ENCODE results near the gene IDH3A. TPM values are rescaled to one million over a fixed set of nuclear protein-coding genes. Genes with fewer than 3 reads are reported as not detected.
"Not testable (repeated sequence)": the region's sequence is repeated elsewhere in the genome, so short reads cannot be mapped to it uniquely, and the experiment has no call there.

IDH3A gene
- total RNA-seq, 1 donor from 2014 or later, result 96.3 TPM

DNA sequence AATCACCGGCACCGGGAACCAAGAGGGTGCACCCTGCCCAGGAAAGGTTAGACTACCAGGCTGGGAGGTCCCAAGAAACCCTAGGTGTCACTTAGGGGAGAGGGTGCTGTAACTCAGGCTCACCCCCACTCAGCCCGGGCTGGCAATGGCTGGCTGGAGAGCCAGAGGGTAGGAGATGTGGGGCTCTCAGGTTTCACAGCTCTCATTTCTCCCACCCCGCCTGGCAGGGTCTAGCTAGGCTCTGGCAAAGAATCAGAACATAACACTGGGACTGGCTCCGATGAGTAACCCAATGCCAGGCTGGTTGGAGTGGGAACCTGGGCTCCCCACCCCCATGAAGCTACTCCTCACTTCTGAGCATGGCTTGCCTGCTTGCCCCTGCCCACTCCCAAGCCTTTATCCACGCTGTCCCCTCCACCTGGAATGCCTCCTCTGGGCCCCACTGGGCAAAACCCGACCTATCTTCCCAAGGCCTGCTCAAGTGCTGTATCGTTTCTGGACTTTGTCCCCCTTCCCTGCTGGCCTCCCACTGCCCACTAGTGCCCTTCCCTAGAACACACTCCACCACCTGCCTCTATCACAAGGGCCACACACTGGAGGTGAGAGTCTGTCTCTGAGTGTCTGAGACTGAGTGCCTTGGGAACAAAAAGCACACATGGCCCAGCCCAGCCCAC, 19.9 kb upstream of the IDH3A start:
- no peak for DNase-seq (ENCODE audit: low read depth)

DNA sequence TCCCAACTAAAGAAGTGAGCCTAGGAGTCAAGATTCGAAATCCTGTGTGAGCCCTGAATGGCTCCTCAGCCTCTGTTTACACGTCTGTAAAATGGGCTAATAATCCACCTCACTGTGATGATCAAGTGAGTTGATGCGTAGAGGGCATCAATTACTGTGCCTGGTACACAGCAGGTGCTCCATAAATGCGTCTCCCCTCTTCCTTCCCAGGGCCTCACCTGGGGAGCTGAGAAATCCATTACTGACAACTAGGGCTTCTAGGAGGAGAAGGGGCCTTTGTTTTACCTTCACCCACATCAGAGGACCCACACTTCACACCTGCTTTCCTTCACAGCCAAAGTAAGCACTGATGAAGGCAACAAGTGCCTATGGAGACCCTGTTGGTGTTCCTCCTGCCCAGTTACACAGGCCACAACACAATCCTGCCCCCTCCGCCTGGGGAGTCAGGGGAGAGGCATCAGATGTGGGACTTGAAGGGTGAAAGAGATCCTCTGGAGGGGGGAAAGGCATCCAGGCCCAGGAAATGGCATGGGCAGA, 19.3 kb upstream of the IDH3A start:
- no peak for DNase-seq (ENCODE audit: low read depth)

DNA sequence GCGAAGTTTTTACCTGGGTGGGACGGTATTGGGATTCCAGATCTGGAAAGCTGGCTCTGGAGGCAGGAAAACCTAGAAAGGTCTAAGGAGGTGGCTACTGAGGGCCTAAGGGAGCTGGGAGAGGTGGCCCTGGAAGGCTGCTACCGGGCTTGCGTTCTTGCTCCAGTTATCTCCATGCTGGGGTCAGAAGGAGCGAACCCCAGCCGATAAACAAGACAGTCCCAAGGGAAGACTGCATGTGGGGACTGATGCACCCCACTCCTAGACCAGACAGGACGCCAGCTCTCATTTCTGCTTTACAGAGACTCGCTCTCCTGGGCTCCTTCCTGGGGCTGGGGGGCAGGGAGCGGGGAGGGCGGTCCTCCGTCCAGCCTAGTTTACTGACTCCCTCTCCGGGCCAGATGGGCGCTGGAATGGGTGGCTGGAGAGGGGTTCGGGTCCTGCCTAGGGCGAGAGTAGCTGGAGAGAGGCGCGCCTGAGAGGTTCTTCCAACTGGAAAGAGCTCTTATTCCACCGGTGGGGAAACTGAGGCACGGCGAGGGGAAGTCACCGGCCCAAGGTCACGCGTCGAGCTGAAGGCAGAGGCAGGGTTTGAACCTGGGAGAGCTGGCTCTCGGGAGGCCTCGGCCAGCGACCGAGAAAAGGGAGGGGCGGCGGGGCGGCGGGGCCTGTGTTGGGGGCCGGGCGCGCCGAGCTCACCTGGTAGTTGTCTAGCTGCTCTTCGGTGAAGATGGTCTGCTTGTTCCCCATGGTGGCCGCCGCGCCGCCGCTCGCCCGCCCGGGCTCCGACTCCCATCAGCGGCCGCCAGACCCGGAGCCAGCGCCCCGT, 18.5 kb upstream of the IDH3A start:
- no peak for DNase-seq (ENCODE audit: low read depth)

DNA sequence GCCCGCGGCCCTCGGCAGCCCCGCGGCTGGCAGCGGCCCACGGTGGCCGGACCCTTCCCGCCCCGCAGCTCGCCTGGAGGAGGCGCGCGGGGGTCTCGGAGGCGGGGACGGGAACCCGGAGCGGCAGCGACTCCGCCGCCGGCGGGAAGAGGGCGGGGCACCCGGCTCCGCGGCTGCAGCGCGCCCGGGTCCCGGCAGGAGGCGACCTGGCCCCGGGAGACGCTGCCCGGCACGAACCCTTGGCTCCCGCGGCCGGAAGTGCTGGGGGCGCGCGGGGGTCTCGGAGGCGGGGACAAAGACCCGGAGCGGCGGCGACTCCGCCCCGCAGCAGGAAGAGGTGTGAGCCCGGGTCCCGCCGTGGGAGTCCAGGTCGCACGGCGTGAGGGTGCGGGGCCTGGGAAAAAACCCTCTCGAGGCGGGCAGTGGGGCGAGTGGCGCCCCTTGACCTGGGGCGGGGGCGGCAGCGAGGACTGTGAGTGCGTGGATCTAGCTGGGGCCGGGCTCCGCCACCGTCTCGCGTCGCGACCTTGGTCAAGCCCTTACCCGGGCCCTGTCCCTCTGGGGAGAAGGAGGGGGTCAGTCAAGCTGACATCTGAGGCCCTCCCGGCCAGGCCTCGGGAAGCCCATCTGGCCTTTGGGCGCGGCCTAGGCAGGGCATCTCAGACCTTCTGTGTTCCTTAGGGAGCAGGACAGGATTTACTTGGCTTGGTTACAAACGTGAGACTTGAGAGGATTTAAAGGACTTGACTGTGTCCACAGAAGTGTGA, 17.7 kb upstream of the IDH3A start, which contains the start of gene CIB2:
Gene CIB2, minus strand, starts transcription at position 151 of the 767 bp plus-strand sequence. CDS start 230 bp downstream, outside the sequence.
- DNase-seq (ENCODE audit: low read depth), result no peak

DNA sequence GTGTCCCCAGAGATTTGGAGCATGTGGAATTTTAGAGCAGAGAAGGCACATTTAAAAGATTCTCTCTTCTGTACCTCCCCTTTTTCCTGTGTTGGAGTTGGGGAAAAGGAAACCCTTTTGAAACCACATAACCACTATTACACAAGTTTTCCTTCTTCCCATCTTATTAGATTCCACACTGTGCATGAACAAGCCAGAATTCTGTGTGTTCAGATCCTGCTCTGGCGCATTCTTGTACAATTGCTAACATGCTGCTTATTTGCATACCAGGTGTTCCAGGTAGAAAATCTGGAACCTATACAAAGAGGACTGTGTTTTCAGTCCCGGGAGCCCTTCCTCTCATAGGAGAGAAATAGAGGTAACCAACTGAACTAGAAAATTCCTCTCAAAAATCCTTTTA, 15.4 kb upstream of the IDH3A start:
- peak; percentile 33 for DNase-seq (ENCODE audit: low read depth)

DNA sequence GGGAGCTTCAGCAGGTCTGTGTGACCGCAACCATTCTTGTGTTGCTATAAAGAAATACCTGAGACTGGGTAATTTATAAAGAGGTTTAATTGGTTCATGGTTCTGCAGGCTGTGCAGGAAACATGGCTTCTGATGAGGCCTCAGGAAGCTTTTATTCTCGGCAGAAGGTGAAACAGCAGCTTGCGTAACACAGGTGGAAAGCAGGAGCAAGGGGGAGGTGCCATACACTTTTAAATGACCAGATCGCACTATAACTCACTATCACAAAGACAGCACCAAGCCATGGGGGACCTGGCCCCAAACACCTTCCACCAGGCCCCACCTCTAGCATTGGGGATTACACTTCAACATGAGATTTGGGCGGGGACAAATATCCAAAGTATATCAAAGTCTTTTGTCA, 9.6 kb upstream of the IDH3A start:
- DNase-seq (ENCODE audit: low read depth), result no peak

DNA sequence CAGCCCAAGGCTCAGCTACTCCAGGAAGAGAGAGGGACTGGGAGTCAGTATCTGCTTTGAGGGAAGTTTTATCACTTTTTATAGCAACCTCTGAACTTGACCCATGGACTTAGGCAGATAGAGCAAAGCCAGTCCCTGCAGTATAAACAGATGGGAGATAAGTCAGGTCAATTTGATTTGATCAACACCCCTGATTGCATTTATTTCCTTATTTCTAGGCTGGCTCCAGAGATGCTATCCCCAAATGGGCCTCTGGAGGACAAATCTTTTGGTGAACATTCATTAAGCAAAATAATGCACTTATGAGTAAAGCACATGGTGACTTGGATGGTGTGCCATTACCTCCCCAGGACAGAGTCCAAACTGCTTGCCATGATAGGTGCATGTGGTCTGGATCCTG, 8.9 kb upstream of the IDH3A start:
- DNase-seq (ENCODE audit: low read depth), result no peak

DNA sequence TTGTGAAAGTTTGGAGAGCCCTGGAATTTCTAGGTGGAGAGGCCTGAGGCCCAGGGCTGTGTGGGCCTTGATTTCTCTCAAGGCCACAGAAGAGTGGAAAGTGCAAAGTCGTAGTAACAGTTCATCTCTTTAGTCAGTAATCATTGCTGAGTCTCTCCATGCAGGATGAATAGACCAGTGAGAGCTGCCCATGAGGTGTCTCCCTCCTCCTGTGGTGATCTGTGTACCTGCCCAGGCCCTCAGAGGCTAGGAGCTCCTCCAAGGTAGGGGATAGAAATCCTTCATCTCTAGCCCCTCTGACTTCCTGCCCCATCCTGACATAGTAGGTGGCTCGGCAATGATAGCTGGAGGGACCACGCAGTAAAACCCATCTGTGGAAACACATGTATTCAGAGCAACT, 6.8 kb upstream of the IDH3A start:
- no peak for DNase-seq (ENCODE audit: low read depth)

DNA sequence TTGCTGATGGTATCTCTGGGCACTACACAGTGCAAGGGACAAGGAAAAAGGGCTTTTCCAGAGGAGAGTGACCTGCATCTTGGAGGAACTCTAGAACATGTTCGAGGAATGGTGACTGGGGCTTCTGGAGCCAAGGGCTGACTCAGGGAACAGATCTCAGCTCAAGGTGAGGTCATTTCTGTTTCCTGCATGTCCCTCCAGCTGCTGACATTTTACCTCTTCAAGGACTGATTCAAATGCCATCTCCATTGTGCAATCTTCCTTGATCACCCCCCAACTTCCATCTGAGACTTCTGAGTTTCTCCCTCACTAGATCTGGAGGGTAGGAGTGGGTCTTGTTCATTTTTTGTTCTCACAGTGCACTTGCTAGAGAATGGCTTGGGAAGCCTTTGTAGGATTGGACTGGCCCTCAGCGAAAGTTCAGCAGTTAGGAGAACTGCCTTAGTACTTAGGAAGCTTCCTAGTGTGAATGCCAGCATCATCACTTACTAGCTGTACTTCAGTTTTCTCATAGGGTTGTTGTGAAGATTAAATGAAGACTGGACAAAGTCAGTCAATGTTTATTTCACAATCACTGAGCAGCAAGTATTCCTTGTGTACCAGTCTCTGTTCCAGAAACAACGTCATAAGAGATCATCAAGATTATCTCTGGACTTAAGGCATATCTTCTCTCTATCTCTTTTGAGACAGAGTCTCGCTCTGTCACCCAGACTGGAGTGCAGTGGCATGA, 2.6 kb upstream of the IDH3A start:
- no peak for DNase-seq (ENCODE audit: low read depth)

DNA sequence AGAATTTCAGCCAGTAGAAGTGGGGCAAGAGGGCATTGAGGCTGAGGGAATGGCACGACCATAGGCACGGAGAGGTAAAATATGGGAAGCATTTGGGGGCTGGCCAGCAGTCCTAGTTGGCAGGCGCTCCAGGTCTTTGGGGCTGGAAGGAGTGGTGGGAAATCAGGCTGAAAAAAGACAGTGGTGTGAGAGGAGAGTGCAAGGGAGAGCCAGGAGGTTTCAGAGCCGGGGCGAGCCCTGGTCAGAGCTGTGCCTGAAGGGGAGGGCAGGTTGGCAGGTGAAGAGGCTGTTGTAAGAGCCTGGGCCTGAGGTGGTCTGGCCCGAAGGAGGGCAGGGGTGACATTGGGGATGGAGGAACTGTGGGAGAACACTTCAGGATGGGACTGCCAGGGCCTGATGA, 1.6 kb upstream of the IDH3A start:
- DNase-seq (ENCODE audit: low read depth), result no peak

DNA sequence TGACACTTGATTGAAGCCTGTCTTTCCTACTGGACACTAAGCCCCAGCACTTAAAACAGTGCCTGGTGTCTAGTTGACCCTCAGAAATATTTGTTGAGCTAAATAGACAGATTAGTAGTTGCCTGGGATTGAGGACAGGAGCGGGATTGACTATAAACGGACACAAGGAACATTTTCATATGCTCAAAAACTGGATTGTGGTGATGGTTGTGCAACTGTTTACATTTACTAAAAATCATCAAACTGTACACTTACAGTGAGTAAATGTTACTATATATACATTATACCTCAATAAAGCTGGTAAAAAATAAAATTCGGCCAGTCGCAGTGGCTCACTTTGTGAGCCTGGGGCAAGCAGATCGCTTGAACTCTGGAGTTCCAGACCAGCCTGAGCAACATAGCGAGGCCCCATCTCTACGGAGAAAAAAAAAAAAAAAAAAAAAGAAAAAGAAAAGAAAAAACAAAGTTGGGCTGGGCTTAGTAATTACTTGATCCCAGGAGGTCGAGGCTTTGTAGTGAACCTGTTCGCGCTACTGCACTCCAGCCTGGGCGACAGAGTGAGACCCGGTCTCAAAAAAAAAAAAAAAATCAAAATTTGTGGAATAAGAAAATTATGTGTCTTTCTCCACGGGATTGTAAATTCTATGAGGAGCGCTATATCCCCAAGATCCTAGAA, 632 bp upstream of the IDH3A start:
- DNase-seq (ENCODE audit: low read depth), result no peak

DNA sequence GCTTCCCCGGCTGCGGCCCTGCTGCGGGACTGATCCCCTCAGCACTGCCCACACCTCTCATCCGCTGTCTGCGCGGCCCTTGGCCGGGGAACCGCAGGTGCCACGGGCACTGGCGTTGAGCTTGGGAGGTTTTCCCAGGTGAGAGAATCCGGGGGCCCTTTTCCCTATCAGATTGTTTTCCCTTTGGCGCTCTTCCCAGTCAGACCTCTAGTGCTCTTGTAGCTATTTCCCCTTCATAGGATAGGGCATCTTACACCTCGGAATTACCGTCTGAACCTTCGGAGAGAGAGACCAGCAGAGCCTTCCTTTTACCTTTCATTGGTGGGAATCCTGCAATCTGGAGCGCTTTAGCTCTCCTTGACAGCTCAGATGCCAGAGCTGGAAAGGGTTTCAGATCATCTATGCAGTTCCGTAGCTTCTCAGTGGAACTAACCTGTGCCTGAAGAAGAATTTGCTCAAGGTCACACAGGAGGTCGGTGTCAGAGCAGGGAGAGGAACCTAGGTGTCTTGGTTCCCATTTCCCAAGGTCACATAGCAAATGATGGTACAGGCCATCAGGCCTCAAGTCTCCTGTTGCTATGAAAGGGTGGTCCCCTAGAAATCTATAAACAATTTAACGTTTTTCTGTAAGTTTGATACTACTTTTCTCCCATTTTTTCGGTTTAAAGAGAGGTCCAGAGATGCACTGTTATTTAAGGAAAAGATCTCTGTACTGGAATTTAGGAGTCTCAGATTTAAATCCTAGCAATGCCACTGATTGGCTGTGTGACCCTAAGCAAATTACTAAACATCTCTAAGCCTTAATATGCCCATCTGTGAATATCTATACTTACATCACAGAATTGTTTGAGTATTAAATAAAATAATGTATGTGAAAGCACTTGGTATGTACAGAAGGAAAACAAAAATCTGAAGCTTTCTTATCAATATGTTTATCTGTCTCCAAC, 916 bp downstream of the IDH3A start:
- DNase-seq (ENCODE audit: low read depth), result peak; percentile 23

DNA sequence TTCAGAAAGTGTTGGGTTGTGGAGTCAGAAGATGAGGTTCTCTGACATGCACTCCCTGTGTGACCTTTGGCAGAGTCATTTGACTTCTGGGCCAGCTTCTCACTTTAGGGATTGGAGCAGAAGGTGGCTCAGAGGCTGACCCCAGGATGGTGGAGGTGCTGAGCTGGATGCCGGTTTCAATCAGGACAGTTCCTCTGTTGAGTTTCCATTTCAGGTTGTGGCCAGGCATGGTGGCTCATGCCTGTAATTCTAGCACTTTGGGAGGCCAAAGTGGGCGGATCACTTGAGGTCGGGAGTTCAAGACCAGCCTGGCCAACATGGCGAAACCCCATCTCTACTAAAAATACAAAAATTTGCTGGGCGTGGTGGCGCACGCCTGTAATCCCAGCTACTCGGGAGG, 1.9 kb downstream of the IDH3A start:
- not testable (repeated sequence) for DNase-seq (ENCODE audit: low read depth)

DNA sequence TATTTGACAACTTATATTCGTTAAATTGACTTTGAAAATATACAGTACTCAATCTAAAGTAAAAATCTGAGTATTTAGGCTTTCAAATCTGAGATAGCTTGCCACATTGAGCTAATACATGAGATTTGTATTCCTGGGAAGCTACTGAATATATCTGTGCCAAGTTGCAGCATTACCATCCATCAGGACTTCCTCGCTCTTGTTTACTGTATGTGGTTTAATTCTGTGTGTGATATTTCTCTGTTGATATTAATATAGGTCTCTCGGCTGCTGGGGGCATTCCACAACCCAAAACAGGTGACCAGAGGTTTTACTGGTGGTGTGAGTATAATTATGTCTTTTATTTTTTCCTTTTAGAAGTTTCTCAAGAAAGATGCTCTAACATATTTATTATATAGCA, 5.8 kb downstream of the IDH3A start:
- DNase-seq (ENCODE audit: low read depth), result no peak

DNA sequence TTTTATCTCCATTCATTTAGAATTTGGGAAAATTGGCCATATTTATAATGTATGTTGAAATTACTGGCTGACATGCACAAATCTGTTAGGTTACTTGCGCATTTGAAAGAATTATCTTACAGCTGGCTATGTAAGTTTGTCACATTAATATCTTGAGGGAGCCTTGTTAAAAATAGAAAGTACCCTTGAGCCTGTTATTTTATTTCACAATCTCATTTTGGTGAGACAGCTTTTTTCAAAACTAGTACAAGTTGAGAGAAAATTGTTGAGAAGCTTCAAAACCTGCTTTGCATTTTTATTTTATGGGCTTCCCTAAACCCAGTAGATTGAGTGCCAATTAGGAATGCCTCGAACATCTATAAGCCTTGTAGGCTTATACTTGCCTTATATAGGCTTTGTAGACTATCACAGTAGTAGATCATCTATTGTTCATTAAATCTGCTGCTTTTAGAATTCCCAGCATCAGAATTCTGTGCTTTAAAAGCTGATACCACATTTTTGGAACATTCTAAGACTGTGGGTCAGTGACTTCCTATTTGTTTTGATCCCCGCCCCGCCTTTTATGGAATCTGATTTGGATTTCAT, 6.3 kb downstream of the IDH3A start:
- DNase-seq (ENCODE audit: low read depth), result no peak

DNA sequence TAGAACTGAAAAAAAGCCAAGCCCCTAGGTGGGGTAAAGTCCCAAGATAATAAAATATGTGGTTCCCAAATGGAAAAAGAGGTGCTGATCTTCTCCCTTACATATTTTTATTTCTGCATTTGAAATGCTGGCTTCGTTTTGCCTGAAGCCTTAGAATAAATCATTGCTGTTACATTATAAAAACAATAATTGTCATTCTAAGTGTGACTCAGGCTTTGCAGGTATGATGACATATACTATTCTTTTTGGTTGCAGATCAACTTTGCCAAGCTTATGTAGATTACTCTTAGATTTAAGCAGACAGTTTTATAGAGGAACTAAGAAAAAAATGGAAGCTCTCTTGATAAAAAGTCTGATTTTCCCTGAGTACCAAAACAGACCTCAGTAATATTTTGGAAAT, 7.5 kb downstream of the IDH3A start:
- DNase-seq (ENCODE audit: low read depth), result no peak

DNA sequence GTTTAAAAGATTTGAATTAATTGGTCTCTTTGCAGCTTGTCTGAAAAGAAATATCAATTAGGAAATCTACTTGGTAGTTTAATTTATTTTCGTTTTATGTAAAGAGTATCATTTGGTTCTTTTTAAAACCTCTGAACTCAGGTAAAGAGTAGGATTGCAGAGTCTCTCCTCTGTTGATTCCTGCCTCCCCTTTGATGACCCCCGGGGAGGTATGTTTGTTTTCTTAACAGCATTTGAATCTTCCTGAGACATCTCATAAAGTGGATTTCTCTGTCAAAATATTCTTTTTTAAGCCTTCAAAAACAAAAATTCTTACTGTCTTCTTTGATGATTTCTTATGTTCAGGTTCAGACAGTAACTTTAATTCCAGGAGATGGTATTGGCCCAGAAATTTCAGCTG, 8.0 kb downstream of the IDH3A start:
- DNase-seq (ENCODE audit: low read depth), result no peak

DNA sequence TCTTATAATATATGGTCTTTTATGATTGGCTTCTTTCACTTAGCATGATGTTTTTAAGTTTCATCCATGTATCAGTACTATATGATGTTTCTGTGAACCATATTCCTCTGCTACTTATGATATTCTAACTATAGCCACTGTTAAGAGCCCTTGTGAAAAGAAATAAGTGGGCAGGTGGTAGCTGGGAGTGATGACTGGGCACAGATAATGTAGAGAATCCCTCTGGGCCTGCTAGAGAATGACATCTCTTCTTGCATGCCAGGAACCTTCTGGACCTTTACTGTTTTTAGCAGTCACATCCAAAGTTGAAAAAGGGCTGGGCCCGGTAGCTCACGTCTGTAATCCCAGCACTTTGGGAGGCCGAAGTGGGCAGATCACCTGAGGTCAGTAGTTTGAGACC, 10.2 kb downstream of the IDH3A start:
- no peak for DNase-seq (ENCODE audit: low read depth)

DNA sequence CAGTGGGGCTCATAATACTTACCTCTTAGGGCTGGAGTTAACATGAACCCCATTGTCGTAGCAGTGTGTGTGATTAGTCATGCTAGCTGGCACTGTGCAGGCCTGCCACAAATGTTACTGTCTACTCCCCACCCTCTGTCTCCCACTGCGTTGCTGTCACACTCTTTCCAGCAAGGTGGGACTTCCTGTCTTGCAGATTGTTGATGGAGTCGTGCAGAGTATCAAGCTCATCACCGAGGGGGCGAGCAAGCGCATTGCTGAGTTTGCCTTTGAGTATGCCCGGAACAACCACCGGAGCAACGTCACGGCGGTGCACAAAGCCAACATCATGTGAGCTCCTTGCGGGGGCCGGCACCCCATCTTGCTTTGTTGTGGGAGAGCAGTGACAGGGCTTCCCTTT, 12.9 kb downstream of the IDH3A start:
- DNase-seq (ENCODE audit: low read depth), result no peak

DNA sequence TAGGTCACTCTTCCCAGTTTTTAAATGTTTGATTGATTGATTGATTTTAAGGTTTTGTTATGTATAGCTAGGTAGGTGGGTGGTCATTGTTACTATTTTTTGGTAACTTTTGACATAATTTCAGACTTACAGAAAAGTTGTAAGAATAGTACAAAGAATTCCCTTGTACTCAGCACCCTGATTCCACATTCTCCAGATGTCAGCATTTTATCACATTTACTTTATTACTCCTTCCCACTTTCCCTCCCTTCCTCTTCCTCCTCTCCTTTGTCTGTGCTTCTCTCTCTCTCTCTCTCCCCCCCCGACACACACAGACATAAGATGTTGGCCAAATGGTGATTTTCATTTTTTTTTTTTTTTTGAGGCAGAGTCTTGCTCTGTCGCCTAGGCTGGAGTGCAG, 14.8 kb downstream of the IDH3A start:
- no peak for DNase-seq (ENCODE audit: low read depth)

All from renal cortical epithelial cell (primary cell).